Measurements from ENCODE around the gene AIDA.

- TF ChIP-seq, protein P1, sequence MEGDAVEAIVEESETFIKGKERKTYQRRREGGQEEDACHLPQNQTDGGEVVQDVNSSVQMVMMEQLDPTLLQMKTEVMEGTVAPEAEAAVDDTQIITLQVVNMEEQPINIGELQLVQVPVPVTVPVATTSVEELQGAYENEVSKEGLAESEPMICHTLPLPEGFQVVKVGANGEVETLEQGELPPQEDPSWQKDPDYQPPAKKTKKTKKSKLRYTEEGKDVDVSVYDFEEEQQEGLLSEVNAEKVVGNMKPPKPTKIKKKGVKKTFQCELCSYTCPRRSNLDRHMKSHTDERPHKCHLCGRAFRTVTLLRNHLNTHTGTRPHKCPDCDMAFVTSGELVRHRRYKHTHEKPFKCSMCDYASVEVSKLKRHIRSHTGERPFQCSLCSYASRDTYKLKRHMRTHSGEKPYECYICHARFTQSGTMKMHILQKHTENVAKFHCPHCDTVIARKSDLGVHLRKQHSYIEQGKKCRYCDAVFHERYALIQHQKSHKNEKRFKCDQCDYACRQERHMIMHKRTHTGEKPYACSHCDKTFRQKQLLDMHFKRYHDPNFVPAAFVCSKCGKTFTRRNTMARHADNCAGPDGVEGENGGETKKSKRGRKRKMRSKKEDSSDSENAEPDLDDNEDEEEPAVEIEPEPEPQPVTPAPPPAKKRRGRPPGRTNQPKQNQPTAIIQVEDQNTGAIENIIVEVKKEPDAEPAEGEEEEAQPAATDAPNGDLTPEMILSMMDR (IDR thresholded peaks at IDR 0.05; ENCODE audit: borderline replicate concordance, extremely low read depth, low read length, poor library complexity, severe bottlenecking), result peak; percentile 27
- TF ChIP-seq EZH2 (IDR thresholded peaks at IDR 0.05; ENCODE audit: borderline replicate concordance, low read depth, low read length, severe bottlenecking), result no peak
Observed at GRCh38 chr1:222706815-222707214, 5.5 kb downstream of the AIDA start.

Measured in DND-41 (cell line).